ENCODE measurements around the gene CWF19L2.

DNA sequence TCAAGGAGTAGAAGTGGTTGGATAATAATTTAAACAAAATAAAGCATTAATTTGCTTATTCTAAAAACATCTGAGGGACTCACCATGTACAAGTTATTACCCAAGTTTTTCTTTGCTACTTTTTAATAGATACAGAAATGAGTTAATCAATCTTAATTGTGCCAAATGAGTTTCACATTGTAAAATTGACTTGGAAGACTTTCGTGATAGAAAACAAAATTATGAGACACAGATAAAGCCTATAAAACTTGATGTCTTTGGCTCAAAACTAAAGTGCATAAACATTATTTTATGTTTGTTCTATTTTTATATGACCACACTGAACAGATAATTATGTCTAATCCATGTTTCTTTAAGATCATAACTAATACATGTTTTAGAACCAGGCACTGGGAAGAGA is 10.1 kb upstream of the CWF19L2 start:
- TF ChIP-seq CTCF (IDR thresholded peaks at IDR 0.05 in 2 of 3, conservative IDR thresholded peaks at IDR 0.05 in 1 of 3; ENCODE audit: borderline replicate concordance in 1 of 3, insufficient read depth in 1 of 3, low read depth in 2 of 3, low read length in 2 of 3) (no peak), ZNF274 (IDR thresholded peaks at IDR 0.05; ENCODE audit: low read depth, low read length) (no peak), RAD21 (IDR thresholded peaks at IDR 0.05; ENCODE audit: low read depth) (no peak), POLR2AphosphoS5 (IDR thresholded peaks at IDR 0.05; ENCODE audit: low read depth, low read length) (no peak), YY1 (IDR thresholded peaks at IDR 0.05; ENCODE audit: extremely low read depth, insufficient replicate concordance, low read depth, low read length) (no peak), EZH2 (IDR thresholded peaks at IDR 0.05) (no peak), POLR2A (IDR thresholded peaks at IDR 0.05; ENCODE audit: borderline replicate concordance, extremely low read depth, insufficient read depth, insufficient read length) (no peak), EZH2phosphoT487 (IDR thresholded peaks at IDR 0.05; ENCODE audit: borderline replicate concordance) (no peak), EGR1 (IDR thresholded peaks at IDR 0.05; ENCODE audit: low read depth) (no peak), TCF7L2 (IDR thresholded peaks at IDR 0.05; ENCODE audit: borderline replicate concordance, extremely low read depth, insufficient read depth, insufficient read length) (no peak), SIN3A (IDR thresholded peaks at IDR 0.05; ENCODE audit: low read depth) (no peak)
- TF ChIP-seq, protein P1, sequence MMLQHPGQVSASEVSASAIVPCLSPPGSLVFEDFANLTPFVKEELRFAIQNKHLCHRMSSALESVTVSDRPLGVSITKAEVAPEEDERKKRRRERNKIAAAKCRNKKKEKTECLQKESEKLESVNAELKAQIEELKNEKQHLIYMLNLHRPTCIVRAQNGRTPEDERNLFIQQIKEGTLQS (IDR thresholded peaks at IDR 0.05), result no peak
- TF ChIP-seq, protein P2, sequence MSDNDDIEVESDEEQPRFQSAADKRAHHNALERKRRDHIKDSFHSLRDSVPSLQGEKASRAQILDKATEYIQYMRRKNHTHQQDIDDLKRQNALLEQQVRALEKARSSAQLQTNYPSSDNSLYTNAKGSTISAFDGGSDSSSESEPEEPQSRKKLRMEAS (IDR thresholded peaks at IDR 0.05), result no peak

Measured in HCT116 (cell line).